ENCODE data around the gene FLT4.

GRCh38 chr5:180631549-180632383, 17.6 kb downstream of the FLT4 start:
- TF ChIP-seq CTCF (IDR thresholded peaks at IDR 0.05) (no peak), REST (IDR thresholded peaks at IDR 0.05; ENCODE audit: insufficient read depth in 1 of 2, low read depth in 2 of 2, low read length in 1 of 2) (no peak)
